Measurements from ENCODE around the gene TAT.

DNA sequence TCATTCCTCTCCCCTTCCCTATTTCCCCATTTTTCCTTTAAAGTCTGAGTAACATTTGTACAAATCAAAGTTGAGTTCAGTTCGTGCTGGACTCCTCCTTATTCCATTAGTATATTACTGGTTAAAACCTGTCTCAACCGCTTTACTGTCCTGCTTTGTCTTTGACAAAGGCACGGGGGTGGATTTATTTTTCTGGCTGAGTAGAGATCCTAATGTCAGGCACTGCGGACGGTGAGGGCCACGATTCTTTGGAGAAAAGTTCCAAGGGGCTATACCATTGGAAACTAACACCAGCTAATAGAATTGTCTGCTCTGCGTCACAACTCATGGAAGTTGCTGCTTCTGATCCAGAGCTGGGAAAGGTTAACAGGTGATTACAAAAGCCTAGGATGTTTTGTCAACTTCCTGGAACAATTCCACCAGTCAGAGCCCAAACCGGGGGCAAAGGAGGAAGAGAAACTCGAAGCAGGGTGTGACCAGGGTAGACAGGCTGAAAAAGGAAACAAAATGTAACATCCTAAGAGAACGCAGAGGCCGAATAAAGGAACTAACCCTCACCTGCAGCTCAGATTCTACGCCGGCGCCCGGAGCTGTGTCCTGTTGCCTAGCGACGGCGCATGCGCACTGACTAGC lies 12.4 kb downstream of the TAT start:
- TF ChIP-seq EZH2 (IDR thresholded peaks at IDR 0.05; ENCODE audit: low read length), result no peak
- TF ChIP-seq CTCF (optimal IDR thresholded peaks at IDR 0.05 in 1 of 3, IDR thresholded peaks at IDR 0.05 in 1 of 3, conservative IDR thresholded peaks at IDR 0.05 in 1 of 3; ENCODE audit: extremely low read depth in 1 of 3, insufficient read depth in 2 of 3, low read length in 3 of 3), result no peak
